Endothelial cell of umbilical vein (primary cell): ENCODE results near the gene ACSBG1.

Source experiments
- CTCF ChIP-seq, 2 donors: IDR thresholded peaks; 1 replicate in 1 of 2; 2 replicates in 1 of 2; pipeline ENCODE4 v1.5.1; 2011; ENCODE audit warnings: low read length in 2 of 2, mild to moderate bottlenecking in 2 of 2, moderate library complexity in 2 of 2, control low read depth in 1 of 2, inconsistent platforms in 1 of 2, low read depth in 1 of 2; ENCODE audit not compliant: insufficient read depth in 1 of 2; ENCODE audit errors: extremely low read depth in 1 of 2
- EZH2 ChIP-seq: IDR thresholded peaks from 2 replicates; pipeline ENCODE4 v1.6.1; 2012; ENCODE audit warnings: borderline replicate concordance, low read depth, mild to moderate bottlenecking, moderate library complexity, low read length, inconsistent platforms; ENCODE audit not compliant: severe bottlenecking
- POLR2A ChIP-seq: IDR thresholded peaks from 2 replicates; pipeline ENCODE4 v1.6.1; 2012; ENCODE audit warnings: low read depth, mild to moderate bottlenecking, control low read depth, low read length
- TF ChIP-seq, protein P1 (sequence below): IDR thresholded peaks from 2 replicates; pipeline ENCODE4 v1.6.1; 2011; ENCODE audit not compliant: insufficient read depth, insufficient read length

- TF ChIP-seq CTCF (IDR thresholded peaks at IDR 0.05; ENCODE audit: extremely low read depth in 1 of 2, insufficient read depth in 1 of 2, low read depth in 1 of 2, low read length in 2 of 2) (peak; percentile 58 to 61), POLR2A (no peak), EZH2 (no peak)
- TF ChIP-seq, protein P1, sequence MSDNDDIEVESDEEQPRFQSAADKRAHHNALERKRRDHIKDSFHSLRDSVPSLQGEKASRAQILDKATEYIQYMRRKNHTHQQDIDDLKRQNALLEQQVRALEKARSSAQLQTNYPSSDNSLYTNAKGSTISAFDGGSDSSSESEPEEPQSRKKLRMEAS: no peak
Measured at GRCh38 chr15:78131295-78132061, 102.9 kb downstream of the ACSBG1 start, which contains the start of gene CIB2.
